Aorta (tissue), 5 donors: ENCODE measurements around the gene RASA3. TPM values are rescaled to one million over a fixed set of nuclear protein-coding genes. Genes with fewer than 3 reads are reported as not detected.
"Not testable (repeated sequence)": the region's sequence is repeated elsewhere in the genome, so short reads cannot be mapped to it uniquely, and the experiment has no call there.

ENCODE experiments used
- ATAC-seq: fragments of 200-7000 bp; cut with Tn5 transposase; one replicate; pipeline ENCODE4 v1.9.1; 2022; ENCODE audit warnings: moderate library complexity; ENCODE audit not compliant: low FRiP score
- DNase-seq, 2 donors: peaks; one replicate each; pipeline ENCODE4 v3.0.0-alpha.2; 2020
- H3K27ac ChIP-seq, 2 donors: one replicate each; pipeline ENCODE4 v1.5.1; 2013; ENCODE audit warnings: low read length in 2 of 2, mild to moderate bottlenecking in 2 of 2, moderate library complexity in 2 of 2, control low read depth in 1 of 2, inconsistent platforms in 1 of 2, low read depth in 1 of 2
- H3K27me3 ChIP-seq, 2 donors: one replicate each; pipeline ENCODE4 v1.6.1; 2013; ENCODE audit warnings: control low read depth in 1 of 2, low read length in 1 of 2, mild to moderate bottlenecking in 1 of 2, moderate library complexity in 1 of 2; ENCODE audit not compliant: insufficient read depth in 2 of 2, control insufficient read depth in 1 of 2
- H3K36me3 ChIP-seq, 2 donors: one replicate each; pipeline ENCODE4 v1.6.1; 2013; ENCODE audit warnings: control low read depth in 1 of 2, low read length in 1 of 2, mild to moderate bottlenecking in 1 of 2; ENCODE audit not compliant: insufficient read depth in 2 of 2, control insufficient read depth in 1 of 2
- H3K4me1 ChIP-seq, 2 donors: one replicate each; pipeline ENCODE4 v1.6.1; 2013; ENCODE audit warnings: low read length in 2 of 2, control low read depth in 1 of 2, mild to moderate bottlenecking in 1 of 2, moderate library complexity in 1 of 2; ENCODE audit not compliant: insufficient read depth in 2 of 2, control insufficient read depth in 1 of 2
- H3K4me3 ChIP-seq, 2 donors: one replicate each; pipeline ENCODE4 v1.5.1; 2013; ENCODE audit warnings: low read length in 2 of 2, control low read depth in 1 of 2, mild to moderate bottlenecking in 1 of 2
- H3K9me3 ChIP-seq: one replicate; pipeline ENCODE4 v1.6.1; 2013; ENCODE audit warnings: mild to moderate bottlenecking, low read length; ENCODE audit not compliant: control insufficient read depth
- WGBS, 2 donors: extraction: QIAGEN DNeasy Blood & Tissue Kit; methylation state at CpG; one replicate each; pipeline ENCODE4 v1.1.7; 2013; 5-methylcytosine and 5-hydroxymethylcytosine counted together
- intact Hi-C, 2 donors: fragments of 100-400 bp; cut with DNase I; formaldehyde crosslinking; loops; one replicate each; pipeline versions ENCODE4 v1.14.2 to v1.15.0; 2022
- polyA plus RNA-seq, 2 donors: library from polyadenylated mRNA; stranded (reverse); fragments of 200-250 nt; gene quantifications; one replicate each; pipeline ENCODE4 v1.2.3, GENCODE V29; 2013
- total RNA-seq, 2 donors: library from RNA; stranded (reverse); fragmentation: NEBNext Ultra II Directional; extraction: Animal tissue kit (Norgen Biotek cat#: 25700); gene quantifications; one replicate each; pipeline ENCODE4 v1.2.1, GENCODE V29; 2021
- donor health status: healthy with polysubstance abuse.
- donor health status: Bipolar disorder and iron deficiency.
- donor health status: DM: no; HTN: no; CAD: no.
- donor health status: DM: no; HTN: no; CAD: no.
- donor health status: DM: yes; HTN: yes; CAD: no.

The RASA3 gene
- total and polyA plus RNA-seq, 4 donors, result 8.1 to 42.3 (median 28.9) TPM

- Histone ChIP-seq H3K9me3 (no peaks in the 10 kb centered on the region), H3K4me3 (no peak overlapping the region), H3K27ac (no peak overlapping the region), H3K4me1 (no peaks in the 10 kb centered on the region), H3K27me3 (no peaks in the 10 kb centered on the region), H3K36me3 (no peaks in the 10 kb centered on the region)
- no peak for ATAC-seq
- peak in 1 of 2 donors; percentile 29 for DNase-seq
- intact Hi-C loops, result no loop called here
- WGBS, 2 donors, result 95 to 96% methylated on average over 35 of the region's 35 CpGs
These were observed 55.9 kb downstream of the RASA3 start for GRCh38 chr13:114076329-114077090.

- H3K36me3 ChIP-seq, intact Hi-C loops, DNase-seq, H3K4me3 ChIP-seq, H3K4me1 ChIP-seq, ATAC-seq, H3K27me3 ChIP-seq, H3K9me3 ChIP-seq, H3K27ac ChIP-seq: not testable (repeated sequence)
- 97% methylated on average over 31 to 45 of the region's 45 CpGs for WGBS, 2 donors
These were observed 56.6 kb downstream of the RASA3 start for GRCh38 chr13:114075811-114076210.

- intact Hi-C loops, result no loop called here
- Histone ChIP-seq H3K27me3 (no peaks in the 10 kb centered on the region), H3K9me3 (no peaks in the 10 kb centered on the region), H3K36me3 (no peaks in the 10 kb centered on the region), H3K27ac (no peak overlapping the region), H3K4me1 (no peaks in the 10 kb centered on the region), H3K4me3 (no peak overlapping the region)
- DNase-seq (peak in 1 of 2 donors; percentile 34), ATAC-seq (no peak)
- WGBS, 2 donors, result 94 to 95% methylated on average over 29 of the region's 29 CpGs
These were observed 57.6 kb downstream of the RASA3 start for GRCh38 chr13:114074671-114075315.

- Histone ChIP-seq H3K4me3 (no peak overlapping the region), H3K36me3 (no peaks in the 10 kb centered on the region), H3K27me3 (no peaks in the 10 kb centered on the region), H3K27ac (no peak overlapping the region), H3K4me1 (no peaks in the 10 kb centered on the region), H3K9me3 (no peaks in the 10 kb centered on the region)
- no peak for ATAC-seq
- DNase-seq, result no peak
- 90 to 94% methylated on average over 22 of the region's 22 CpGs for WGBS, 2 donors
- intact Hi-C loops, result no loop called here
These were observed 58.4 kb downstream of the RASA3 start for GRCh38 chr13:114073881-114074612.

- intact Hi-C loops, result no loop called here
- Histone ChIP-seq H3K9me3 (no peaks in the 10 kb centered on the region), H3K27me3 (no peaks in the 10 kb centered on the region), H3K27ac (no peak overlapping the region), H3K4me1 (no peaks in the 10 kb centered on the region), H3K36me3 (no peaks in the 10 kb centered on the region), H3K4me3 (no peak overlapping the region)
- no peak for DNase-seq
- 92 to 96% methylated on average over 10 of the region's 10 CpGs for WGBS, 2 donors
- ATAC-seq, result no peak
These were observed 60.0 kb downstream of the RASA3 start for GRCh38 chr13:114072421-114072820.

GRCh38 chr13:114071991-114072390 lies 60.4 kb downstream of the RASA3 start:
- Histone ChIP-seq H3K27ac (no peak overlapping the region), H3K4me1 (no peaks in the 10 kb centered on the region), H3K9me3 (no peaks in the 10 kb centered on the region)

GRCh38 chr13:114071410-114071809 lies 61.0 kb downstream of the RASA3 start:
- intact Hi-C loops, result no loop called here
- no peak overlapping the region for H3K27ac ChIP-seq
- H3K9me3 ChIP-seq, result no peaks in the 10 kb centered on the region
- no peaks in the 10 kb centered on the region for H3K4me1 ChIP-seq
- H3K27me3 ChIP-seq, result no peaks in the 10 kb centered on the region
- H3K4me3 ChIP-seq, result no peak overlapping the region
- DNase-seq (peak in 1 of 2 donors; percentile 43), ATAC-seq (no peak)
- WGBS, 2 donors, result 60 to 62% methylated on average over 10 of the region's 10 CpGs
- H3K36me3 ChIP-seq, result no peaks in the 10 kb centered on the region

More at GRCh38 chr13:114071991-114072390, 60.4 kb downstream of the RASA3 start:
- ATAC-seq (no peak), DNase-seq (peak; percentile 33 to 62)
- intact Hi-C loops, result no loop called here
- H3K4me3 ChIP-seq, result no peak overlapping the region
- H3K27me3 ChIP-seq, result no peaks in the 10 kb centered on the region
- 69 to 72% methylated on average over 14 of the region's 14 CpGs for WGBS, 2 donors
- no peaks in the 10 kb centered on the region for H3K36me3 ChIP-seq

DNA sequence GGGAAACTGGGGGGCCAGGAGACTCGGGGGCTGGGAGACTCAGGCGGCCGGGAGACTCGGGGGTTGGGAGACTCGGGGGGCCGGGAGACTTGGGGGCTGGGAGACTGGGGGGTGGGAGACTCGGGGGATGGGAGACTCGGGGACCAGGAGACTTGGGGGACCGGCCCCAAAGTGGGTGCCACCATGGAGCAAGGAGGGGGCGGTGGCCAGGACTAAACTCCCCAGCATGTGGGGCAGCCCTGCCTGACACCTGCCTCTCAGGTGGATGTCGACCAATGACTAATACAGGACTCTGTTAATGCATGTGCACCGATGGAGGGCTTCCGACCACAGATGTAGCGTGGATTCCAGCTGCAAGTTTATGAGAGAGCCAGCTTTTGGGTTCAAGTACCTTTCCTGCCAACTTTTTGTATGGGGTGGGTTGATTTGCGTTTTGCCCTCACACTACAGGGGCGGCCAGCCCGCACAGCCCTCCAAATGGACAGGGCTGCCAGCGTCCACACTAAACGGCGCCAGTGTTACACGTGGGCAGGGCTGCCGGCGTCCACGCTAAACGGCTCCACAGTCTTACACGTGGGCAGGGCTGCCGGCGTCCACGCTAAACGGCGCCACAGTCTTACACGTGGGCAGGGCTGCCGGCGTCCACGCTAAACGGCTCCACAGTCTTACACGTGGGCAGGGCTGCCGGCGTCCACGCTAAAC lies 62.2 kb downstream of the RASA3 start:
- ATAC-seq (no peak), DNase-seq (peak; percentile 46 to 74)
- no peaks in the 10 kb centered on the region for H3K36me3 ChIP-seq
- H3K9me3 ChIP-seq, result no peaks in the 10 kb centered on the region
- intact Hi-C loops, result no loop called here
- H3K4me3 ChIP-seq, result no peak overlapping the region
- no peaks in the 10 kb centered on the region for H3K27me3 ChIP-seq
- no peaks in the 10 kb centered on the region for H3K4me1 ChIP-seq
- no peak overlapping the region for H3K27ac ChIP-seq
- WGBS, 2 donors, result 94 to 96% methylated on average over 32 to 40 of the region's 40 CpGs
